ENCODE data around the gene SND1.

- no peak for TF ChIP-seq POLR2A (IDR thresholded peaks at IDR 0.05; ENCODE audit: low read length)
- TF ChIP-seq GATA1 (IDR thresholded peaks at IDR 0.05; ENCODE audit: low read depth, low read length) = no peak
Measured at GRCh38 chr7:127745445-127745844, 93.5 kb downstream of the SND1 start.

Measured in erythroblast (primary cell).